Ascending aorta (tissue), 2 donors: ENCODE results near the gene SMARCE1. TPM values are rescaled to one million over a fixed set of nuclear protein-coding genes. Genes with fewer than 3 reads are reported as not detected.
A peak's percentile ranks its signal among the peaks of the same experiment; 100 is the strongest.

Experiments used
- DNase-seq, 2 donors: peaks; one replicate each; pipeline ENCODE4 v3.0.0-alpha.2; 2019; ENCODE audit warnings: low spot score in 2 of 2
- H3K27ac ChIP-seq, 2 donors: fragments of 200-600 bp; sonication (generic); one replicate each; pipeline ENCODE4 v1.5.1; 2016 to 2017; ENCODE audit warnings: mild to moderate bottlenecking in 1 of 2
- H3K27me3 ChIP-seq: fragments of 200-600 bp; sonication (generic); one replicate; pipeline ENCODE4 v1.5.1; 2017
- H3K36me3 ChIP-seq, 2 donors: fragments of 200-600 bp; sonication (generic); one replicate each; pipeline ENCODE4 v1.5.1; 2016
- H3K4me1 ChIP-seq, 2 donors: fragments of 200-600 bp; sonication (generic); one replicate each; pipeline ENCODE4 v1.5.1; 2016 to 2017; ENCODE audit warnings: mild to moderate bottlenecking in 1 of 2
- H3K4me3 ChIP-seq, 2 donors: fragments of 200-600 bp; sonication (generic); one replicate each; pipeline ENCODE4 v1.5.1; 2016 to 2017; ENCODE audit warnings: mild to moderate bottlenecking in 1 of 2
- H3K9me3 ChIP-seq, 2 donors: fragments of 200-600 bp; sonication (generic); one replicate each; pipeline ENCODE4 v1.5.1; 2016
- CTCF ChIP-seq, 3 experiments: fragments of 200-600 bp in 2 of 3; fragments of 450-650 bp in 1 of 3; sonication (generic) in 2 of 3; IDR thresholded peaks; one replicate each; pipeline ENCODE4 v1.5.1; 2016 to 2019; ENCODE audit warnings: antibody characterized with exemption in 3 of 3, mild to moderate bottlenecking in 1 of 3, moderate library complexity in 1 of 3
- intact Hi-C: fragments of 100-400 bp; cut with DNase I; formaldehyde crosslinking; loops from one replicate; pipeline ENCODE4 v1.15.1; 2023
- total RNA-seq: library from RNA; depleted of rRNA; stranded (reverse); fragments of >200 nt; gene quantifications from one replicate; pipeline ENCODE4 v1.1.0, GENCODE V29; 2016

Gene SMARCE1
- total RNA-seq, 1 donor from 2014 or later, result 147 TPM

GRCh38 chr17:40659911-40660310 is 12.3 kb upstream of the SMARCE1 start:
- no peak for DNase-seq
- Histone ChIP-seq H3K27ac (no peak overlapping the region), H3K4me1 (no peaks in the 10 kb centered on the region), H3K9me3 (no peaks in the 10 kb centered on the region), H3K4me3 (no peak overlapping the region), H3K36me3 (no peaks in the 10 kb centered on the region), H3K27me3 (no peaks in the 10 kb centered on the region)
- intact Hi-C loops, result no loop called here
- no peak for TF ChIP-seq CTCF (IDR thresholded peaks at IDR 0.05)

DNA sequence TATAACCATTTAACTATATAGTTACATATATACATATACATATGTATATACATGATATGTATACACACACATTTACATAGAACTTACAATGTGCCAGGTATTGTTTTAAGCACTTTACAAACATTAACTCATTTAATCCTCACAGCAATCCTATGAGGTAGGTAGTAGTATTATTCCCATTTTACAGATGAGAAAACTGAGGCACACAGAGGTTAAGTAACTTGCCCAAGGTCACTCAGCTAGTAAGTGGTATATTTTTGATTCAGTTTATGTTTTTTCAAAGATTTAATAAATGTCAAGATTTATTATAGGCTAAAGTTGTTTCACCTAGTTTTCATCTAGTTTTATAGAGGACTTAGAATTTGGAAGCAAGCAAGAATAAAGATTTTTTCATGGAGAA is 10.8 kb upstream of the SMARCE1 start:
- Histone ChIP-seq H3K36me3 (no peaks in the 10 kb centered on the region), H3K27ac (no peak overlapping the region), H3K4me1 (no peaks in the 10 kb centered on the region), H3K4me3 (no peak overlapping the region), H3K9me3 (no peaks in the 10 kb centered on the region), H3K27me3 (no peaks in the 10 kb centered on the region)
- no peak for DNase-seq
- TF ChIP-seq CTCF (IDR thresholded peaks at IDR 0.05), result no peak
- intact Hi-C loops, result no loop called here

DNA sequence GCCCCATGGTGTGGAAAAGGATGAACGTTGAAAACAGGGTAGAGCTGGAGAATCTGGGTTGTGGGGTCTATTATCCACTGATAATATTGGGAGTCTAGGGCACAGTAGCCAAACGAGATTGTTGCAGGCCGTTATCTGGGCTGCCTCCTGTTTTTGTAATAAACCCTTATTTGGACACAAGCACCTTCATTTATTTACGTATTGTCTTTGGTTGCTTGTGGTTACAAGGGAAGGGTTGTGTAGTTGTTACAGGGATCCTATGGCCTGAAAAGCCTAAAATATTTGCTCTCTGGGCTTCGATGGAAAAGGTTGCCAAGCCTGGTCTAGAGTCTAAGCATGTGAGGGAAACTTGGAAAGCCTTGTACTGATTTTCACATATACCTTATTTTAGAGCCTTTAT is 4.3 kb upstream of the SMARCE1 start:
- Histone ChIP-seq H3K27ac (no peak overlapping the region), H3K9me3 (no peaks in the 10 kb centered on the region), H3K4me1 (peaks cover 6 to 13% of the 10 kb centered on the region in 2 donors), H3K4me3 (no peak overlapping the region), H3K27me3 (no peaks in the 10 kb centered on the region), H3K36me3 (no peaks in the 10 kb centered on the region)
- no peak for DNase-seq
- intact Hi-C loops, result no loop called here
- TF ChIP-seq CTCF (IDR thresholded peaks at IDR 0.05), result no peak

DNA sequence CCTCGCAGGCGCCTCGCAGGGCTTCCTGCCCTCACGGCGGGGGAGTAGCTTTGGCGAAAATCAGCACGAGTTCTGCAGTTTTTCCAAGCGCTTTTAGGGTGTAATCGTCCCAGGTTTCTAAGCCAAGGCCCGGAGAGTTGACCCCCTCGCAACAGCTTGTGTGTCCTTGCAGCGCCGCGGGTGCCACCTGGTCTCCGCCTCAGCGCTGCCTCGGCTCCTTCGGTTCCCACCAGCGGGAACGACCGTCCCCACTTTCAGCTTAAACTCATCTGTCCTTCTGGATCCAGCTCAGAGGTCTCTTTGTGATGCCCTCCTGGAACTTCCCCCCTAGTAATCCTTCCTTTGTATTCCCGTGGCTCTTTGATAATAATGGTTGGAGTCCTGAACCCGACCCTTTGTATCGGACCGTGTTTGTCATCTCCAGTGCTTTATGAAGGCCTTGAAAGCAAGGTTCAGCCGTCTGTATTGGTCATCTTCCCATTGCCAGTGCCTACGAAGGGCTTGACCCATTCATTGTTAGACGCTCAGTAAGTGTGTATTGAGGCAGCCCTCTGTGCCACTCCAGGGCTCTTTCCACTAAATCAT is 858 bp upstream of the SMARCE1 start:
- Histone ChIP-seq H3K27me3 (no peaks in the 10 kb centered on the region), H3K4me1 (peaks cover 15 to 31% of the 10 kb centered on the region in 2 donors), H3K9me3 (no peaks in the 10 kb centered on the region), H3K36me3 (peaks cover 5 to 16% of the 10 kb centered on the region in 2 donors), H3K27ac (peak overlapping the region; percentile 98 to 99), H3K4me3 (peak overlapping the region; percentile 79 to 96)
- DNase-seq, result no peak
- intact Hi-C loops, result loop anchor here (5.0 to 10.0 kb wide), 3 partner anchors 176 to 1039 kb away; partner anchors contain the start of genes EIF1 and KRT10
- no peak for TF ChIP-seq CTCF (IDR thresholded peaks at IDR 0.05)

DNA sequence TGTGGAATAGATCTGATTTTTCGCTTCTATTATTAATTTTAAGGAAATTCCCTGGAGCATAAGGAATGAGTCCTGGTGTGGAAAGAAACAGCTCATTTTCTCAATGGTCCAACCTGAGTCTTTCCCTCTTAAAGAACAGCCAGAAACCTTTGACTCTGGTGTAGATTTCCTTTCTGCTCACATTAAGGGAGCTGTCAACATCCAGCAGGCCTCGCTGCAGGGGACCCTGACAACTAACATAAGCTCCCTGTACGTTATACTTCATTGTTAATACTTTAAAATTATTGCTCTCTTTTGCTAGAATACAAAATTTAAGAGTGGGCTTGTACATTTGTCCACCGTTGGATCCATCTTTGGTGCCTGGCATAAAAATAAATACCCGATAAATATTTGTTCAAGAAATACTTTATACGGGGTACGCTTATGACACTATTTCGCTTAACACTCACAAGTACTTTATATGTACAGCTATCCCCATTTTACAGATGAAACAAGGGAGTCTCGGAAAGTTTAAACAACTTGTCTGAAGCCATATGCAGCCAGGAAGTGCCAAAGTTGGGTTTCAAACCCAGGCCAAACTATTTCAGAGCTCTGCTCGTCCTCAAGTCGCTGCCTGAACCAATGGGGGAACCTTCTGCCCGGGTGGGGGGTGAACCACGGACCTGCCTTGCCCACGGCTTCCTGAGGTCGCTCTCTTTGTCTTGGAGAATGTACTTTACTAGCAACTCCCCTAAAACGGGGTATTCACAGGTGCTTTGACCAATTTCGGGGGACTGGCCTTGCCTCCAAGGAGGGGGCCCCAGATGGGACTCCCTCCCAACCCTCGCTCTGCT is 611 bp downstream of the SMARCE1 start:
- no peaks in the 10 kb centered on the region for H3K9me3 ChIP-seq
- H3K27ac ChIP-seq, result peak overlapping the region; percentile 98 to 99
- DNase-seq, result no peak
- no peak for TF ChIP-seq CTCF (IDR thresholded peaks at IDR 0.05)
- H3K27me3 ChIP-seq, result no peaks in the 10 kb centered on the region
- intact Hi-C loops, result loop anchor here (5.0 to 10.0 kb wide), 3 partner anchors 178 to 1040 kb away; partner anchors contain the start of genes EIF1 and KRT10
- peaks cover 15 to 31% of the 10 kb centered on the region in 2 donors for H3K4me1 ChIP-seq
- peaks cover 12 to 31% of the 10 kb centered on the region in 2 donors for H3K36me3 ChIP-seq
- H3K4me3 ChIP-seq, result peak overlapping the region; percentile 79 to 96
